T-helper 1 cell treated with Interleukin-12 subunit alpha and Interleukin-12 subunit beta and Interleukin-4 antibody, amounts not matched to agents 30 ng/mL and 1 ng/mL, for 36 hours (primary cell): Measurements from ENCODE around the gene TTLL5. TPM values are rescaled to one million over a fixed set of nuclear protein-coding genes. Genes with fewer than 3 reads are reported as not detected.

Source experiments
- intact Hi-C: fragments of 100-400 bp; cut with micrococcal nuclease; formaldehyde crosslinking; loops from one replicate; pipeline ENCODE4 v1.15.1; 2024
- total RNA-seq: library from RNA; stranded (reverse); gene quantifications from 2 replicates; pipeline ENCODE4 v1.2.3, GENCODE V29; 2022

TTLL5 gene
- total RNA-seq, 1 donor from 2014 or later, result 31.7 TPM

GRCh38 chr14:75699331-75699730, 38.3 kb downstream of the TTLL5 start:
- intact Hi-C loops, result no loop called here

- intact Hi-C loops, result loop anchor here (10.0 kb wide), 1 partner anchor 165 kb away; no protein-coding TSS in a partner anchor
Observed at GRCh38 chr14:75700295-75700694, 39.2 kb downstream of the TTLL5 start.

- intact Hi-C loops, result loop anchor here (10.0 kb wide), 1 partner anchor 163 kb away; no protein-coding TSS in a partner anchor
Observed at GRCh38 chr14:75702122-75702521, 41.1 kb downstream of the TTLL5 start.

- intact Hi-C loops, result loop anchor here (10.0 kb wide), 1 partner anchor 162 kb away; no protein-coding TSS in a partner anchor
Observed at GRCh38 chr14:75702616-75703261, 41.7 kb downstream of the TTLL5 start.

- intact Hi-C loops, result loop anchor here (10.0 kb wide), 1 partner anchor 161 kb away; no protein-coding TSS in a partner anchor
Observed at GRCh38 chr14:75703467-75703866, 42.4 kb downstream of the TTLL5 start.

- intact Hi-C loops, result loop anchor here (5.0 to 10.0 kb wide), 2 partner anchors 160 to 647 kb away; no protein-coding TSS in a partner anchor
Observed at GRCh38 chr14:75705014-75705413, 44.0 kb downstream of the TTLL5 start.

GRCh38 chr14:75709207-75709812, 48.3 kb downstream of the TTLL5 start:
- intact Hi-C loops, result loop anchor here (1.0 to 10.0 kb wide), 7 partner anchors 48 to 678 kb away; partner anchors contain the start of gene TTLL5

GRCh38 chr14:75711105-75711795, 50.2 kb downstream of the TTLL5 start:
- intact Hi-C loops, result no loop called here

GRCh38 chr14:75711796-75712211, 50.8 kb downstream of the TTLL5 start:
- intact Hi-C loops, result no loop called here

- intact Hi-C loops, result no loop called here
Observed at GRCh38 chr14:75714991-75715390, 53.9 kb downstream of the TTLL5 start.

- intact Hi-C loops, result no loop called here
Observed at GRCh38 chr14:75715926-75716780, 55.1 kb downstream of the TTLL5 start.

GRCh38 chr14:75717729-75718128, 56.7 kb downstream of the TTLL5 start:
- intact Hi-C loops, result no loop called here

GRCh38 chr14:75718199-75718598, 57.2 kb downstream of the TTLL5 start:
- intact Hi-C loops, result no loop called here

GRCh38 chr14:75720116-75720515, 59.1 kb downstream of the TTLL5 start:
- intact Hi-C loops, result no loop called here

- intact Hi-C loops, result no loop called here
Observed at GRCh38 chr14:75720842-75721498, 59.9 kb downstream of the TTLL5 start.

- intact Hi-C loops, result no loop called here
Observed at GRCh38 chr14:75723716-75724115, 62.7 kb downstream of the TTLL5 start.

GRCh38 chr14:75724414-75725204, 63.6 kb downstream of the TTLL5 start:
- intact Hi-C loops, result no loop called here

- intact Hi-C loops, result no loop called here
Observed at GRCh38 chr14:75725481-75725880, 64.4 kb downstream of the TTLL5 start.

- intact Hi-C loops, result no loop called here
Observed at GRCh38 chr14:75726321-75726720, 65.3 kb downstream of the TTLL5 start.

GRCh38 chr14:75727124-75727523, 66.1 kb downstream of the TTLL5 start:
- intact Hi-C loops, result no loop called here
